HepG2 (cell line): ENCODE results near the gene TNNI3K.

ENCODE experiments used
- BHLHE40 ChIP-seq: IDR thresholded peaks from 2 replicates; pipeline ENCODE4 v1.6.1; 2011; ENCODE audit warnings: low read length, improper control_type of control experiment
- CTCF ChIP-seq: sonication (generic); formaldehyde crosslinking; IDR thresholded peaks from 2 replicates; pipeline ENCODE4 v1.5.0; 2020; ENCODE audit warnings: mild to moderate bottlenecking, missing genetic modification reagents, moderate library complexity
- KDM4B ChIP-seq: sonication (generic); formaldehyde crosslinking; IDR thresholded peaks from 2 replicates; pipeline ENCODE4 v1.4.0; 2020; ENCODE audit warnings: missing genetic modification reagents
- MAFG ChIP-seq: sonication (generic); formaldehyde crosslinking; IDR thresholded peaks from 2 replicates; pipeline ENCODE4 v1.5.1; 2020; ENCODE audit warnings: mild to moderate bottlenecking, missing genetic modification reagents
- PHF21A ChIP-seq: sonication (generic); formaldehyde crosslinking; IDR thresholded peaks from 2 replicates; pipeline ENCODE4 v1.5.0; 2020; ENCODE audit warnings: mild to moderate bottlenecking, missing genetic modification reagents
- POGK ChIP-seq: sonication (generic); formaldehyde crosslinking; conservative IDR thresholded peaks from 2 replicates; pipeline ENCODE4 v1.8.0; 2022; ENCODE audit warnings: mild to moderate bottlenecking, moderate library complexity, missing genetic modification reagents
- POLR2A ChIP-seq, 2 experiments: IDR thresholded peaks; 2 replicates each; pipeline ENCODE4 v1.6.1; 2011; ENCODE audit warnings: low read depth in 2 of 2, low read length in 2 of 2, mild to moderate bottlenecking in 1 of 2, moderate library complexity in 1 of 2; ENCODE audit not compliant: insufficient read depth in 1 of 2
- RFX5 ChIP-seq: IDR thresholded peaks from 2 replicates; pipeline ENCODE4 v1.6.1; 2011; ENCODE audit warnings: low read depth, low read length, improper control_type of control experiment
- ZFP36 ChIP-seq: fragments of 150-350 bp; IDR thresholded peaks from 2 replicates; pipeline ENCODE4 v1.6.1; 2018; ENCODE audit warnings: borderline replicate concordance, low read length, low read depth; ENCODE audit not compliant: partially characterized antibody
- ZMYM4 ChIP-seq: sonication (generic); formaldehyde crosslinking; IDR thresholded peaks from 2 replicates; pipeline ENCODE4 v1.8.1; 2023; ENCODE audit warnings: mild to moderate bottlenecking, missing genetic modification reagents

- TF ChIP-seq MAFG (no peak), RFX5 (no peak), POGK (CRISPR knock-in tag) (no peak), POLR2A (IDR thresholded peaks at IDR 0.05; ENCODE audit: insufficient read depth in 1 of 2, low read depth in 2 of 2, low read length in 2 of 2) (no peak), CTCF (CRISPR knock-in tag) (no peak), ZMYM4 (CRISPR knock-in tag) (no peak), ZFP36 (no peak), BHLHE40 (no peak), KDM4B (CRISPR knock-in tag) (no peak), PHF21A (no peak)
Observed at GRCh38 chr1:74584185-74584584, 349.0 kb downstream of the TNNI3K start.
